NCI-H2107 treated with DMSO at 0.1 percent for 48 hours (cell line): ENCODE measurements around the gene DEDD2.

Source experiments
- DNase-seq: peaks from one replicate; lab custom pipeline; 2025; ENCODE audit not compliant: unreplicated experiment; lab: John Stamatoyannopoulos, UW

DEDD2 gene

GRCh38 chr19:42199440-42200115, 17.9 kb downstream of the DEDD2 start:
- DNase-seq = no peak

DNA sequence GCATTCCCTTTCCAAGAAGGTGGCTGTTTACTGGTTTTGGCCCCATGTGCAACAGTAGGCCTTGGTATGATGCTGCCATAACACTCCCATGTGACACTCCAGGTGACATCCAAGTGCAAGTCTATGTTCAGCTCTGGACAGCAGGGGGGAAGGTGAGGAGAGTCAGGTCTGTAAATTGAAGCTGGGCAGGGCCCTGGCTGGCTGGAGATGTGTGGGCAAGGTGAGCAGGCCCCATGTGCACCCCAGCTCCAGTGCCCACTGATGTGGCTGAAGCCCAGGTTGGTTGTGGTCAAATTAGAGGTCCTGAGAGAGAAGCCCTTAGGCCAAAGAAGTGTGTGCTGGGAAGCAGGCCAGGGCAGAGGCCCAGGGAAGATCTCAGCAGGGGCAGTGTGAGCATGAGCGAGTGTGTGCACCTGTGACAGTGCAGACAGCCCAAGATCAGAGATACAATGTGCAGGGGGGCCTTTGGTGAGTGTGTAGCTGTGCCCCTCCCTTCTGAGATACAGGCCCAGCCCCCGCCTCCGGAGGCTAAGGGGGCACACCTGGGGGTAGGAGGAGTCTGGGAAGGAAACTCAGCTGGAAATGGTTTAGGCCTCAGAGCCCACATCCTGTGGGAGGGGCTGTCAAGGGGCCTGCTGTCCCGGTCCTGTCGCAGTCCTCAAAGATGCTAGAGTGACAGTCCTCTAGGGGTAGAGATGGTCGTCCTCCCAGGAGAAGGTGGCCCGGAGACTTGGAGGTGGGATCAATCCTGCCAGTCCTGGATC, 18.6 kb downstream of the DEDD2 start:
- DNase-seq = no peak

GRCh38 chr19:42197375-42197817, 20.1 kb downstream of the DEDD2 start:
- no peak for DNase-seq

GRCh38 chr19:42196011-42197001, 21.2 kb downstream of the DEDD2 start:
- DNase-seq = no peak

- no peak for DNase-seq
Observed at GRCh38 chr19:42193706-42194105, 23.8 kb downstream of the DEDD2 start.

- DNase-seq = no peak
Observed at GRCh38 chr19:42193294-42193693, 24.2 kb downstream of the DEDD2 start.

DNA sequence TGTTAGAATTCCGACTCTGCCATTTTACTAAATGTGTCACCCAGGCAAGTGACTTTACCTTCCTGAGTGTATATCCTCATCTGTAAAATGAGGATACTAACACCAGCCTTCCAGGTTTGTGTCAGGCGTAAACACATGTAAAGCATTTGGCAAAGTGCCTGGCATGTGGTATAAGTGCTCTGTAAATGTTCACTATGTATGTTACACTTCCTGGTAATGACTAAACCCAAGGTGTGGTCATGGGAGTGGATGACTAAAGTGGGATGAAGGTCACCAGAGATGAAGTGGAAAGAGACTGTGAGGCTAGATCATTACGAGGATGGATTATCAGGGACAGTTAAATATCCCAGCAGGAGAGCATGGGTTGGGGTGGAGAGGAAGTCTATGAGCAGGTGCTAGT, 25.6 kb downstream of the DEDD2 start:
- DNase-seq = peak; percentile 70

- no peak for DNase-seq
Observed at GRCh38 chr19:42191330-42191729, 26.1 kb downstream of the DEDD2 start.

GRCh38 chr19:42189133-42189532, 28.3 kb downstream of the DEDD2 start:
- DNase-seq = no peak

DNA sequence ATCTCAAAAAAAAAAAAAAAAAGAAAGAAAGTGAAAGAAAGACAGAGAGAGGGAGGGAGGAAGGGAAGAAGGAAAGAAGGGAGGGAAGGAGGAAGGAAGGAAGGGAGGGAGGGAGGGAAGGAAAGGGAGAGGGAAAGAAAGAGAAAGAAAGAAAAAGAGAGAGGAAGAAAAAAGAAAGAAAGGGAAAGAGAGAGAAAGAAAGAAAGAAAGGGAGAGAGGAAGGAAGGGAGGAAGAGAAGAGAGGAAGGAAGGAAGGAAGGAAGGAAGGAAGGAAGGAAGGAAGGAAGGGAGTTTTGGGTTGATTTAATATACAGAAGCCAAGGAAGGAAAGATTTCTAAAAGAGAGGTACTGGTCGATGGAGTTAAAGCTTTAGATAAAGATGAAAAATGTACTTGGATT, 28.8 kb downstream of the DEDD2 start:
- DNase-seq = no peak

GRCh38 chr19:42185277-42185676, 32.2 kb downstream of the DEDD2 start:
- DNase-seq = no peak

DNA sequence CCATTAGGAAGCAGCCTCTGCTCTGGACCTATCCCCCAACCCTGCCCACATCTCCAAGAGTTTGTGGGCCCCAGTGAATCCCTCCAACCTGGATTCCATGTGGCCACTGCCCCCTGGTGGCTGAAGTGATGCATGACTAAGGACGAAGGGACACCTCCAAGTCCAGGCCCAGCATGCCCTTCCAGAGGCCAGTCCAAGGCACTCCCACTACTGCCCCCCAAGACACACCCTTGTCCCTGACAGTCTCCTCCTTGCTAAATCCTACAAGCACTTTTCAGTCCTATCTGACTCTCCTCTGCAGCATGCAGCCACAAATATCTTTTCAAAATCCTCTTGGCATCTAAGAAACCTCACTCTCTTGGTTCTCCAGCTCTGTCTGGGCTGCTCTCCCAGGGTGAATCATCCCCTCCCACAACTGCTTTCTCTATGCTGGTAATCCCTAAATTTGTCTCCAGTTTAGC, 33.0 kb downstream of the DEDD2 start:
- DNase-seq = peak; percentile 48

GRCh38 chr19:42178791-42179674, 38.4 kb downstream of the DEDD2 start:
- no peak for DNase-seq

DNA sequence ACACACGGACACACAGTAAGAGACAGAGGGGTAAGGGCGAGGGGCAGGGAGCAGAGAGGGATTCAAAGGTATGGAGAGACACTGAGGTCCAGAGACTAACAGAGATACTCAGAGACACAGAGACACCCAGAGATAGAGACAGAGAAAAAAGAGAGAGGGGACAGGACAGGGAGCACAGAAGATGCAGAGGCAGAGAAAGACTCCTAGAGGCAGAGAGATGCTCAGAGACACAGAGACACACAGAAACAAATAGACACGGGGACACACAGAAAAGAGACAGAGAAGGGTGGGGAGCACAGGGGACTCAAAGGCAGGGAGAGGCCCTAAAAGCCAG, 39.8 kb downstream of the DEDD2 start:
- no peak for DNase-seq

DNA sequence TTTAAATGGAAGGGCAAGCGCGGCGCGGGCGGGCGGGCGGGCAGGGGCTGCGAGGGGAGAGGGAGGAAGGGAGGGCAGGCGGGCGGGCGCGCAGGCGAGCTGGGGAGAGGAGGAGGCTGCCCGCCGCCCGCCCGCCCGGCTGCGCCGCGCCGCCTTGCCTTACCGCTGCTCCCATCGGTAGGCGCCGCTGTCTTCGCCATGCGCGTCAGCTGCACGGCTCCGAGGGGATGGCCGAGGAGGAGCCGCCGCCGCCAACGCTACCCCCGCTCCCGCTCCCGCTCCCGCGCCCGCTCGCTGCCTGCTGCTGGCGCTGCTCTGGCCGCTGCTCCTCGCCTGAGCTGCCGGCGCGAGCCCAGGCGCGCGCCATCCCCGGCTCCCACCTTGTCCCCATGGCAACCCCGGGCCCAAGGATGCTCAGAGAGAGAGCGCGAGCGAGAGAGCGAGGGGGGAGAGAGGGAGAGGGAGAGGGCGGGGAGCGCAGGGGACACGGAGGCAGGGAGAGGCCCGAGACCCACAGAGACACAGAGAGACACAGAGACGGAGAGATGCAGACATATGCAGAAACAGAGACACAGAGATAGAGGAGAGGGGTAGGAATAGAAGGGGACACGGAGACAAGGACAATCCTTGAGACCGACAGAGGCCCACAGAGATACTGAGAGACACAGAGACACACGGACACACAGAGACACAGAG, 40.3 kb downstream of the DEDD2 start:
- DNase-seq = peak; percentile 82

GRCh38 chr19:42176649-42176989, 40.9 kb downstream of the DEDD2 start:
- DNase-seq = no peak

DNA sequence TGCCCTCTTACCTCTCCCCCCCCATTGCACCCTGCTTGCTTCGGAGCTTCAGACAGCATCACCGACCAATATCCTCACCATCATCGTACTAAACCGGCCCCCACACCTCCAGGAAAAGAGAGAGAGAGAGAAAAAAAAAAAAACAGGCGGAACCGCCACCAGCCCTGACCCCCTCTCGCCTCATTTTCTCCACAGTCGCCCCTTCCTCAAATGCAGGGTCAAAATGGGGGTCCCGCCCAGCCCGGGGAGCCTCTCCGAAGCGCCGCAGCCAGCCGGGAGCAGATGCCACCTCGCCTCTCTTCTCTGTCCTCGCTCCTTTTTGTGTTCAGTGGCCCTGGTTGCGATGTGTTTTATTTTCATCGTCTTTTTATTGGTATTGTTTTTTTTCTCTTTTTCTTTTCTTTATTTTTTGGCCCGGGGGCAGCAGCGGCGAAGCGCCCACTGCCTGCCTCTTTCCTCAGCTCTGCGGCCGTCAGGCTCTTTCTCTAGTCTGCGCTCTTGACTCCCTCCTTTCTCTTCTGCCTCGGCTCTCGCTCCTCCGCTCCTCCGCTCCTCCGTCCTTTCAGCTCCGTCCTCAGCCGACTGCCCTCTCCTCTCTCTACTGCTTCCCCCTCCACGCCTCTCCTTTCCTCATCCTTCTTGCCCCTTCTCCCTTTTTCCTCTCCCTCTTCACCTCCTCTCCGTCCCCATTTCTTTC, 41.4 kb downstream of the DEDD2 start:
- DNase-seq = peak; percentile 49

DNA sequence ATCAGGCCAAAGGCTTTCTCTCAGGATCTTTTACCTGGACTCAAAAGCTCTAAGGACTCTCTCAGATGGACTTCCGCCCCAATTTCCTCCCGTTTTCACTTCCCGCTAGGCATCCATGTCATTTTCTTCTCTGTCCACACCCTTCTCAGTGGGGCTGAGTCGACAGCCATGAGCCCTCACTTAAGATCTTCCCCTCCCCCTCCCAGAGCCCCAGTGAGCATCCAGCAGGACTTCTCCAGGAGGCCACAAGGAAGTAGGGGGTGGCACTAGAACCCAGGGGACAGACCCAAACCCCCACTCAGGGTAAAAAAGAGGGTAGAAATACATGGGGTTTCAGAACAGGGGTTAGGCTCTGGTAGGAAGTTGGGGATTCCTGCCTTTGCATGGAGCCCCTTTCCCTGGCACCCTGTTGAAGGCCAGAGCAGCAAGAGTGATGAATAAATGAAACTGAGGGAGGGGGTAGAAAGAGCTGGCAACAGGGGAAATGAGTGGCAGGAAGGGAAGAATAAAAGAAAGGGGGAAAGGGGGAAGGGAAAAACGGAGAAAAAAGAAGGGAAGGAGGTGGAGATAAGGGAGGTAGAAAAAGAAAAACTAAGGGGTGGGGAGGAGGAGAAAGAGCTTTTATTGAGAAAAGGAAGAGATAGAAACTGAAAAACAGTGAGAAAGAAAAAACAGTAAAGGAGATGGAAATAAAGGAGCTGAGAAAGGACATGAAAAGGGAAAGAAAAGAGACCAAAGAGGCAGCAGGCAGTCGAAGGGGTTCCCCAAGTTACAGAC, 42.3 kb downstream of the DEDD2 start:
- DNase-seq = no peak

GRCh38 chr19:42174188-42174587, 43.3 kb downstream of the DEDD2 start:
- no peak for DNase-seq
